GM18873 (cell line): ENCODE results near the gene MAP6.
"Not testable (repeated sequence)": the region's sequence is repeated elsewhere in the genome, so short reads cannot be mapped to it uniquely, and the experiment has no call there.

Source experiments
- ATAC-seq: cut with Tn5 transposase; IDR thresholded peaks from one replicate; pipeline ENCODE4 v1.9.1; 2021; ENCODE audit warnings: mild to moderate bottlenecking, moderate library complexity, moderate number of reproducible peaks; ENCODE audit not compliant: unreplicated experiment, low FRiP score

MAP6 gene

GRCh38 chr11:75596914-75597313 lies 71.9 kb downstream of the MAP6 start:
- no peak for ATAC-seq

DNA sequence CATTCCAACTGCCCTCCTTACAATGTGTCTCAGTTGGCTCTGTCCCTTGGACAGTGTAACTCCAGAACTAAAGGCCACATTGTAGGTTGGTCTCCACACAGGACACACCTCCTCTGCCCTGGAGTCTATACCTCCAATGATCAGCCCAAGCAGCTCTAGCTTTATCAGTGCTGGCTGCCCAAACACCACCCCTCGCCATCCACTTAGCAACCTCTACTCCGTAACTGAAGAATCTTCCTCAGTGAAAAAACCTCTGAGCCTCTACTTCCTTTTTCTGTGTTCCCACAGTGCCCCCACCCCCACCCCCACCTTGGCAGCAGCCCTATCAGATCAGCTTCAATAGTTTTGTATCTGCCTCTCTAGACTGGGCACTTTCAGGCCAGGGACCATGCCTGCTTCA lies 73.4 kb downstream of the MAP6 start:
- no peak for ATAC-seq

DNA sequence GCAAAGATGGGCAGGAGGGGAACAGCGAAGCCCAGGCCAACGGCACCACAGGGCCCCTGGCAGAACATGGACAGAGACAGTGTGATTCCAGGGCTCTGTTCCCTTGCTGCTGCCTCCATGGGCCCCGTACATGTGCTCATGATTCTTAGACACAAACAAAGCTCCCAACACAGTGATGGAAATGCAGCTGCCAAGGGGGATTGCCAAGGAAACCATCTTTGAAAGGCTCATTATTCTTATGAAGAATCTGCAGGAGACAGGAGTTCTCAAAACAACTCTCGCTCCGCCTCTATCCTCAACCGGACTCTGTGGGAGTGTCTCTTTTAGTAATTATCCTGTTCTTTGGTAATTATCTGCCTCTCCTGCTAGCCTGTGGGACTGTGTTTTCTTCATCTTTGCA lies 74.6 kb downstream of the MAP6 start:
- no peak for ATAC-seq

DNA sequence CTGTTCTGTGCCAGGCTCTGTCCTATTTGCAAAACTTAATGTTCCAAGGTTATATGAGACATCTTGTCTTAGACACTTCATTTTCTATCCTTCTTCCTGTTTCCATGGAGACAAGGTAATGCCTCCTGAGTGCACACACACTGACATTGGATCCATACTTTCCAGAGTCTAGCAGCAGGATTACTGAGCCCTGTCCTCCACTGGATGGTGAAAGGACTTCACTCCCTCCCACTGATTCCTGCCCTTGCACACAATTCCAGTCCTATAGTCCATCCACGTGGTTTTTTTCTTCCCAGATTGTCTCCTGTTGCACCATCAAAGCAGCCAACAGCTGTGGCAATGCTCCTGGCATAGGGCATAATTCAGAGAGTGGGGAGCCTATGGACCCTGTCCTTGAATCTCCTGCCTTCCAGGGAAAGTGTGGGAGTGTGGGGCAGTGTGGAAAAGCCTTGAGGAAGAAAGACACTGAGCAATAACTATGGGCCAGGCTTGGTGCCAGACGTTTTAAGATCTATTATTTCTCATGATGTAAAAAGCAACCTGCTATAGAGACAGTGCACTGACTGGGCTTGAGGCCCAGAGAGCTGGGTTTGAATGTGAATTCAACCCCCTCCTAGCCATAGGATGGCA lies 75.4 kb downstream of the MAP6 start:
- no peak for ATAC-seq

GRCh38 chr11:75592715-75593114 lies 76.1 kb downstream of the MAP6 start:
- no peak for ATAC-seq

- no peak for ATAC-seq
Observed at GRCh38 chr11:75591966-75592365, 76.9 kb downstream of the MAP6 start.

GRCh38 chr11:75591371-75591770 lies 77.5 kb downstream of the MAP6 start:
- no peak for ATAC-seq

DNA sequence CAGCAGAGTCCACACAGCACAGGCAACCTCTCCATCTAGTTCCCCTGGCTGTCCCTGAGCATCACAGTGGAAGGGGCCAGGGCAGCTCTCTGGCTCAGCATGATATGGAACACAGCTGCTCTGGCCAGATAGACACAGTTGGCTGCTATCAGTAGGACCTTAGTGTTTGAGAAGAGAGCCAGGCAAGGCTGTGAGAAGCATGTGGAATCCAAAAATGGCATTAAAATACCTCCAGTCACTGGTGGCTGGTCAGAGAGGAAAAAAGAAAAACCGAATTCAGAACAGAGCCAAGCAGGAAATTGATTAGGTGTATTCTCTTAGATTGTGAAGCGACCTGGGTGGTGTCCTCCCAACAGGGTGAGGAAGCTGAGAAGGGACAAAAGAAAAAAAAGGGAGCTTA lies 78.9 kb downstream of the MAP6 start:
- ATAC-seq: no peak

DNA sequence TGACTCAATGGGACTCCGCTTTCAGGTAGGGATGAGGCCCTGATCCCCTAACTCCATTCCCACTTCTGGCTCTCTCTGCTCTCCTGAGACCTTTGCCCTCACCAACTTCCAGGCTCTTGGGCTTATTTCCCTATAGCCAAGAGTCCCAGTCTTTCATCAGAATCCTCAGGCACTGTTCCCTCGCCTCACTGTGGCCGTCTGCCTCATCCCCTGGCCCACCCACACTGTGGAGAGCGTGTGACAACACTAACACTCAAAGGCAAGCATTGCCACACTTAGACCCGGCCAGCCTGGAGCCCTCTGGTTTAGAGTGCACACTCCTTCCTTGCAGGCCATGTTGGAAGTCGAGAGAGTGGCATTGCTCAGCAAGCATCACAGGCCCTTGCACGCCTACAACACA lies 79.8 kb downstream of the MAP6 start:
- no peak for ATAC-seq

DNA sequence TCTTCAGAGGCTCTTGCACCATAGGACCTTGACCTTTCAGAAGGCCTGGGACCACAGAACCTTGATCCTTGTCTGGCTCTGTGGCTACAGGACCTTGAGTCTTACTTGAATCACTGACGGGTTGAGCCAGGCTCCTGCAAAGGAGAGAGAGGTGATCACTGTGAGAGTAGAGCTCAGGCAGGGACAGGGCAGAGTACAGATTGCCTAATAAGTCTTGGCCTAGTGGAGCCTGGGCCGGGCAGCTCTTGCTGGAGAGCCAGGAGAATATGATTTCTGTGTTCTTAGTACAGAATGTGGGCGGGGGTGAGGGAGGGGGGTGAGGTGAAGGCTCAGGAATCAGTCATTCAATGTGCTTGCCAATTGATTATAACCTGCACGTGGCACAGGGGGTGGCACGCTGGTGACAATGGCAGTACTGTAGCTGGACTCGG lies 80.8 kb downstream of the MAP6 start:
- no peak for ATAC-seq

DNA sequence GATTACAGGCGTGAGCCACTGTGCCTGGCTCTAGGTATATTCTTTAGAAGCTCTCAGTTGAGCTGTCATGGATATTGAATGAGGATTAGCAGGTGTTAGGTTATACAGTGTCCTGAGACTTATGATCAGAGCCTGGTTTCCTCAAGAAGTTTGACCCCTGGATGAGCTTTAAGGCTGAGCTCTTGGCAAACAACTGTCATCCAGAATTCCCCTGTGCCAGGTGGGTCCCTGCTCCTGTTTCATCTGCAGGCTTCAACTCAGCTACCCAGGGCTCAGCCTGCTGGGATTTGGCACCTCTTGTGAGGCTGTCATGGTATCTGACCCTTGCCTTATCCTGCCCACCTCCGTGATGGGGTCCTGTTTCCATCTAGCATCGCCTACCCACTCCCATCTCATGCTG lies 82.4 kb downstream of the MAP6 start:
- no peak for ATAC-seq

- ATAC-seq: no peak
Observed at GRCh38 chr11:75585293-75585670, 83.6 kb downstream of the MAP6 start.

- not testable (repeated sequence) for ATAC-seq
Observed at GRCh38 chr11:75584659-75585292, 84.1 kb downstream of the MAP6 start.

GRCh38 chr11:75583718-75584658 lies 84.8 kb downstream of the MAP6 start:
- no peak for ATAC-seq

DNA sequence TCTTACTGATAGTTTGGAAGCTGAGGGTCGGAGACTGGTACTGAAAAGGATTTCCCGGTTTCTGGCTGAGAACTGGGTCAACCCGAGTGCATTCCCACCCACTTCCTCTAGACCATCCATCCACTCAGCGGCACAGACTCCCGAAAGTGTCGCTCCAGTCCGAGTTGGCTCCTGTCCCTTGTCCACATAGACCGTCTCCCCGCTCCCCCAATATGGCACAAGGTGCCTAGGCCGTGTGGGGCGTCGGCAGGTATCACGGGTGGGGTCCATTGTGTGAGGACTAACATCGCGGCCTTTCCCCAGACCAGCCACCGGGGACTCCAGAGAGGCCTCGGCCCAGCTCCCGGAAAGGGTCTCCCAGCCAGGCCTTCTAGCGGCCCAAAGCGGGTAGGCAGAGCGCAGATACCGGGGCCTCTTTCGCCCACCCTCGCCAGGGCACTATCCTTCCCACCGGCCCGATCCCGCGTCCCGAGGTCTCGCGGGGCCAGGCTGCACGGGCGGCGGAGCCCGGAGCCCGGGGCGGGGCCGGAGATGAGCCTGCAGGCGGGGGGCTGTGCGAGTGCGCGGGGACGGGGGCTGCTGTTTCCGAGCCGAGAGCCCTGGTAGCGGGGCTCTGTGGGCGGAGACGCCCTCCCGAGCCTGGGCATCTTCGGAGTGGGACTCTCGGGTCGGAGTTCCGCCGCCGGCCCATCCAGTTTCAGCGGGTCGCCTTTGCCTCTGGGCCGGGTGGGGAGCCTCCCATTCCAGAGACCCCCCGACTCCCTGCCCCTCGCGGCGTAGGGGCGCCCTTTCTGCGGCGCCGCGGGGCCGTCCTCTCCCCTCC lies 85.7 kb downstream of the MAP6 start:
- no peak for ATAC-seq

DNA sequence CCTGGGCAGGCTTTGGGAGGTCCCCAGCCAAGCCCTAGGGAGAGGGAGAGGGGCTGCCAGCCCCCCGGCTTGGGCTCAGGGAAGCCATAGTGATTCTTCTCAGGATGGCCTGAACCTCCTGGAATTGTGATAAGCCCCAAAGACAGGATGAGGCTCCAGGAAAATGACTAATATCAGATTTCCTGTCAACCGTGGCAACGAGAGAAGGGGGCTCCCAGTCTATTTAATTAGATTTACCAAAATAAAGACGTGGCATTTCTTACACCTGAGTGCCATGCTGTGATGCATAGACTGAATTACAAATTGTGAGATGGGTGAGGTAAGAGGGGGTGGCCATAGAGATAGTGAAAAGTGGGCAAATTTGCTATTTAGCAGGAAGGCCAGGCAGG lies 86.3 kb downstream of the MAP6 start:
- ATAC-seq: no peak

- no peak for ATAC-seq
Observed at GRCh38 chr11:75579841-75580240, 89.0 kb downstream of the MAP6 start.

DNA sequence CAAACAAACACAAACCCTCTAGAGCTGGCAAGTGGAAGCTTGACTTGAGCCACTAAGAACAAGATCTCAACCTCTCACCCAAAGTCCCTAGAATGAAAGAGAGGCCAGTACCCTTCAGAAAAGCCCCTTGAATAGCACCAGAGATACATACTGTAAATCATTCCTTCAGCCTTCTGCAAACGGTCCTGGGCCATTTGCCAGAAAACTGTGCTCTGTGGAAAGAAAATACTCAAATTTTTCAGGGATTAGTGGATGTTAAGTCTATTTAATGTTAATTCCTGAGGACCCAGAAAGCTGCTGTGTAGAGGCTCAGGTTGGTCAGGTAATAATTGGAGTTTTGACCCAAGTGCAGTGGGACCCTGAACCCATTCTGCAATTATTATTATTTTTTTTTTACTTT lies 89.9 kb downstream of the MAP6 start:
- no peak for ATAC-seq

DNA sequence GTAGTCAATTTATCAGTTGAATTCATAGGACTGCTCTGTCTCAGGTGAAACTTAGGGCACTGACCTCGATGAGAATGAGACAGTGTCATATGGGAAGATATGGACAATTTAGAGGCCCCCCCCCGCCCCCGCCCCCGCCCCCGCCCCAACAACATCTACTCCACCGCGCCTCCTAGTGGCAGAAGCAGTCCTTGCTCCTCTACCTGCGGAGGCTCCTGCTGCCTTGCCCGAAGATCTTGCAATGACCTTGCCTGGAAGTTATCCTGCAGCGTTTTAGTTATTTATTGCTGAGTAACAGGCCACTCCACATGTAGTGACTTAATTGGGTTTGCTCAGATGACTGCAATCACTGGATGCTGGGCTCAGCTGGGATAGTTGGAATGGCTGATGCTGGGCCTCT lies 91.6 kb downstream of the MAP6 start:
- no peak for ATAC-seq

DNA sequence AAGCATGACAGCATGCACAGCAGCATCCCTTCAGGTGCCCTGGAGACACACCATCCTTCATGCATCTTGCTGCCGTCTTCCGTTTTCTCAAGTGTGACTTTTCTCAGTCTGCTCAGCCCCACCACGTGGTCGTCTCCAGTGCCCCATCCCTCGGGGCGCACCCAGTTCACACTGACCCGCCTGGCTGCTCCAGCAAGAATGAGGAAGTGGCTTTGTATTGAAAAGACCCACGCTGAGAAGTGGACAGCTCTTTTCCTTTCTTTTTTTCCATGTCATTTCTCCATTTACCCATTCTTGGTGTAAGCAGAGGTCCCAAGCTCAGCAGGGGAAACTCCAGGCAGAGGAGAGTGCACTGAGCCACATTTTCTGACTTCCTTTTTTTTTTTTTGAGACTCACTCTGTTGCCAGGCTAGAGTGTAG lies 92.3 kb downstream of the MAP6 start:
- no peak for ATAC-seq

DNA sequence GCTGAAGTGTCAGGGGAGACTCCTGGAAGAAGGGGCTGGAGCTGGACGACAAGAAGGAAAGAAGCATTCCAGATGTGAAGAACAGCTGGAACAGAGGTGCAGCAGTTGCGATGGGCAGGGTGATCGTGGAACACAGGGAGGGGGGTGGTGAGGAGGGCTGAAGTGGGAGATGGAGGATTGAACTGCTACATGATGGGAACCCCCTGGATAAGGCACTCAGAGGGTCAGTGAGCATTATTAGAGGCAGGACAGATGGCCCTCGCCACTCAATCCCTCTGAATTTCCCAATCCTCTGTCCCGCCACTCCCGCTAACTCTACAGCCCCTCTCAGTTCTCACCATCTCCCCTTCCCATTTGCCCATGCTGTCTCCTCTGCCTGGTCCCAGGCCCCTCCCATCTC lies 92.8 kb downstream of the MAP6 start:
- no peak for ATAC-seq
